ENCODE data around the gene RPL15.

GRCh38 chr3:23911397-23911796, 5.5 kb upstream of the RPL15 start:
- TF ChIP-seq CTCF (IDR thresholded peaks at IDR 0.05) (no peak), ZFX (IDR thresholded peaks at IDR 0.05; ENCODE audit: borderline replicate concordance) (no peak)
